Panc1 (cell line): ENCODE results near the gene BACE2. TPM values are rescaled to one million over a fixed set of nuclear protein-coding genes. Genes with fewer than 3 reads are reported as not detected.

ENCODE experiments used
- ATAC-seq: fragments of 200-7000 bp; cut with Tn5 transposase; 2 replicates; pipeline ENCODE4 v1.9.1; 2020; ENCODE audit warnings: mild to moderate bottlenecking, moderate library complexity
- Bru-seq: library from RNA; stranded (reverse); fragments of 400-500 nt; gene quantifications from one replicate; lab custom pipeline; 2021; lab: Mats Ljungman, UMichigan
- BruChase-seq, 2 experiments: library from RNA; stranded (reverse); fragments of 400-500 nt; gene quantifications; one replicate each; lab custom pipeline; 2021; lab: Mats Ljungman, UMichigan
- BruUV-seq: library from RNA; stranded (reverse); fragments of 400-500 nt; replicated peaks from 2 replicates; lab custom pipeline; 2021; lab: Mats Ljungman, UMichigan
- CTCF ChIA-PET: fragments of 300-600 bp; sonication (Branson Sonifier 250); formaldehyde crosslinking; loops from one replicate; lab custom pipeline; 2022; ENCODE audit warnings: antibody characterized with exemption; lab: Charles Lee
- POLR2A ChIA-PET: fragments of 300-600 bp; sonication (Branson Sonifier 250); formaldehyde crosslinking; loops from one replicate; lab custom pipeline; 2022; ENCODE audit warnings: antibody characterized with exemption; lab: Charles Lee
- DNase-seq: peaks from one replicate; pipeline ENCODE4 v3.0.0-alpha.2; 2010; ENCODE audit warnings: low read depth, low spot score
- H3K27ac ChIP-seq: 2 replicates; pipeline ENCODE4 v1.5.1; 2011; ENCODE audit warnings: mild to moderate bottlenecking, low read length, inconsistent platforms
- H3K27me3 ChIP-seq: fragments of 200-500 bp; sonication (Bioruptor generic); 2 replicates; pipeline ENCODE4 v1.6.0; 2014; ENCODE audit warnings: low read length, inconsistent platforms; ENCODE audit not compliant: control insufficient read depth, insufficient read depth
- H3K36me3 ChIP-seq: fragments of 200-500 bp; sonication (Bioruptor generic); 2 replicates; pipeline ENCODE4 v1.5.1; 2014; ENCODE audit warnings: inconsistent platforms, mild to moderate bottlenecking, low read length, moderate library complexity; ENCODE audit not compliant: control insufficient read depth, insufficient read depth
- H3K4me1 ChIP-seq: 2 replicates; pipeline ENCODE4 v1.5.1; 2011; ENCODE audit warnings: inconsistent platforms, mild to moderate bottlenecking, low read length, moderate library complexity; ENCODE audit not compliant: control insufficient read depth, insufficient read depth
- H3K4me3 ChIP-seq, 2 experiments: 2 replicates each; pipeline ENCODE4 v1.5.1; 2011 to 2012; ENCODE audit warnings: low read depth in 2 of 2, low read length in 2 of 2, mild to moderate bottlenecking in 2 of 2, inconsistent platforms in 1 of 2, moderate library complexity in 1 of 2
- H3K9me3 ChIP-seq: fragments of 200-500 bp; sonication (Bioruptor generic); 2 replicates; pipeline ENCODE4 v1.5.1; 2014; ENCODE audit warnings: low read depth, mild to moderate bottlenecking, inconsistent platforms, low read length, moderate library complexity; ENCODE audit not compliant: control insufficient read depth, insufficient read depth
- POLR2AphosphoS5 ChIP-seq: IDR thresholded peaks from 2 replicates; pipeline ENCODE4 v1.6.1; 2012; ENCODE audit warnings: mild to moderate bottlenecking, low read depth, low read length, moderate library complexity
- SIN3A ChIP-seq: IDR thresholded peaks from 2 replicates; pipeline ENCODE4 v1.6.1; 2012; ENCODE audit warnings: low read depth, mild to moderate bottlenecking, low read length, moderate library complexity, borderline replicate concordance; ENCODE audit not compliant: insufficient read depth
- TCF7L2 ChIP-seq: IDR thresholded peaks from 2 replicates; pipeline ENCODE4 v1.6.1; 2011; ENCODE audit warnings: mild to moderate bottlenecking, low read depth, low read length, inconsistent platforms
- in situ Hi-C: cut with HindIII; loops from 2 replicates; pipeline ENCODE4 v1.10.0; 2016; ENCODE audit warnings: low sequenced_read_pairs, low pct_unique_long_range_greater_than_20kb
- intact Hi-C: fragments of 100-400 bp; cut with micrococcal nuclease; formaldehyde crosslinking; loops from one replicate; pipeline ENCODE4 v1.10.0; 2022; ENCODE audit not compliant: unreplicated experiment
- long read RNA-seq: library from polyadenylated mRNA; unstranded; transcript quantifications from one replicate; pipeline ENCODE4 v2.0.0, GENCODE V29; 2021; ENCODE audit not compliant: unreplicated experiment
- polyA plus RNA-seq: library from polyadenylated mRNA; unstranded; fragments of >200 nt; gene quantifications from one replicate; pipeline ENCODE4 v1.2.1, GENCODE V29; 2012; ENCODE audit warnings: missing spikeins; ENCODE audit not compliant: insufficient read length
- total RNA-seq: library from RNA; stranded (reverse); gene quantifications from one replicate; pipeline ENCODE4 v1.2.1, GENCODE V29; 2021; ENCODE audit not compliant: unreplicated experiment
- TF ChIP-seq, protein P1 (sequence below): fragments of 450-650 bp; IDR thresholded peaks from 2 replicates; pipeline ENCODE4 v1.5.1; 2017; ENCODE audit warnings: mild to moderate bottlenecking
- TF ChIP-seq, protein P2 (sequence below), 2 experiments: IDR thresholded peaks; 2 replicates each; pipeline ENCODE4 v1.6.1; 2011 to 2012; ENCODE audit warnings: low read depth in 2 of 2, control low read depth in 1 of 2, low read length in 1 of 2, mild to moderate bottlenecking in 1 of 2, moderate library complexity in 1 of 2; ENCODE audit not compliant: insufficient read depth in 1 of 2

BACE2 gene
- 16.3 TPM for total RNA-seq
- 17.8 TPM for polyA plus RNA-seq
- Bru-seq, nascent RNA: percentile 54 among the genes with signal in this experiment
- BruChase-seq, experiment 1, labeled RNA remaining after a 2-hour chase: percentile 60 among the genes with signal in this experiment
- percentile 60 among the genes with signal in this experiment for BruChase-seq, experiment 2, labeled RNA remaining after a 6-hour chase
- long read RNA-seq, transcript BACE2-202 (9 exons, 2,993 nt): major isoform, 29 of 49 reads
- long read RNA-seq, partial matches to known transcripts: 6 of 49 reads
- long read RNA-seq, other reads (novel, unspliced or antisense): 14 of 49 reads

DNA sequence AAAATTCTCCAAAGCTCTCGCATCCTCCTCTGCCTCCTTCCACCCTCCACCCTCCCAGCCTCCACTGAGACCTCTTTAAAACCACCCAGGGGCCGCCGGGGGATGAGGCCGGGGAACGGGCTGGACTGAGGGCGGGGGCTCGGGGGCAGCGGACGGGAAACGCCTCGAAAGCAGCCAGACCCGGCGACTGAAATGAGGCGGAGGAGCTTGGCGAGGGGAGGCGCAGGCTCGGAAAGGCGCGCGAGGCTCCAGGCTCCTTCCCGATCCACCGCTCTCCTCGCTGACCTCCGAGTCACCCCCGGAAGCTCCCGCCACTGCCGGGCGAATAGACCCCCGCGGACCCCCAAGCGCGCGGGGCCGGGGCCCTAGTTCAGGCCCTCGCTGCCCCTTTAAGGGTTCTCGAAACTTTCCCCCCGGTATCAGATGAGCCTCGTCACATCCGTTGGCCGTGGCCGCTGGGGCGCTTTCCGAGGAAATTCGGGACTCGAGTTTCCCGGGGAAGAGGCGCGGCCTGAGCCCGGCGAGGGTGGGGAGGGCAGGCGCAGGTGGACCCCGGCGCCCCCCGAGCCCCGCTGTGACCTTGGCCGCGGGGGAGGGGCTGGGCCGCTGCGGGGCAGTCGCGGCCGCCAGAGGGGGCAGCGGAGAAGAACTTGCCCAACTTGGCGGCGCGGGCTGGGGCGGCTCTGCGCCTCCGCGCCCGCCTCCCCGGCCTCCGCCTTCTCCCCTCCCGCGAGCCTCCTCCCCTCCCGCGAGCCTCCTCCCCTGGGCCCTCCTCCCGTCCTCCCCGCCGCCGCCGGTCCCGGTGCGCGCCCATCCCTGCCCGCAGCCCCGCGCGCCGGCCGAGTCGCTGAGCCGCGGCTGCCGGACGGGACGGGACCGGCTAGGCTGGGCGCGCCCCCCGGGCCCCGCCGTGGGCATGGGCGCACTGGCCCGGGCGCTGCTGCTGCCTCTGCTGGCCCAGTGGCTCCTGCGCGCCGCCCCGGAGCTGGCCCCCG is at the start of gene BACE2:
Gene BACE2 (plus strand): TSS at position 813 of the 995 bp plus-strand sequence. CDS start 104 bp downstream, at position 917.
- peak within 1 kb of the TSS; percentile 54; the same call in 1 of the 2 replicates for H3K27ac ChIP-seq
- POLR2A ChIA-PET: no interaction called here
- peak within 1 kb of the TSS; percentile 54 to 59 for H3K4me3 ChIP-seq
- H3K27me3 ChIP-seq: no peaks in the 10 kb centered on the region
- no peak for DNase-seq
- ATAC-seq: peak; percentile 95
- H3K36me3 ChIP-seq: no peaks in the 10 kb centered on the region
- no TSS peak for BruUV-seq
- H3K4me1 ChIP-seq: peaks cover 6% of the 10 kb centered on the region
- no peaks in the 10 kb centered on the region for H3K9me3 ChIP-seq
- CTCF ChIA-PET: interaction anchor here (0.6 kb wide), 1 partner anchor 601 kb away, joined by 3 read pairs; no protein-coding TSS in a partner anchor
- in situ Hi-C loops: no loop called here
- intact Hi-C loops: no loop called here
- no peak for TF ChIP-seq POLR2AphosphoS5
- TF ChIP-seq, protein P1, sequence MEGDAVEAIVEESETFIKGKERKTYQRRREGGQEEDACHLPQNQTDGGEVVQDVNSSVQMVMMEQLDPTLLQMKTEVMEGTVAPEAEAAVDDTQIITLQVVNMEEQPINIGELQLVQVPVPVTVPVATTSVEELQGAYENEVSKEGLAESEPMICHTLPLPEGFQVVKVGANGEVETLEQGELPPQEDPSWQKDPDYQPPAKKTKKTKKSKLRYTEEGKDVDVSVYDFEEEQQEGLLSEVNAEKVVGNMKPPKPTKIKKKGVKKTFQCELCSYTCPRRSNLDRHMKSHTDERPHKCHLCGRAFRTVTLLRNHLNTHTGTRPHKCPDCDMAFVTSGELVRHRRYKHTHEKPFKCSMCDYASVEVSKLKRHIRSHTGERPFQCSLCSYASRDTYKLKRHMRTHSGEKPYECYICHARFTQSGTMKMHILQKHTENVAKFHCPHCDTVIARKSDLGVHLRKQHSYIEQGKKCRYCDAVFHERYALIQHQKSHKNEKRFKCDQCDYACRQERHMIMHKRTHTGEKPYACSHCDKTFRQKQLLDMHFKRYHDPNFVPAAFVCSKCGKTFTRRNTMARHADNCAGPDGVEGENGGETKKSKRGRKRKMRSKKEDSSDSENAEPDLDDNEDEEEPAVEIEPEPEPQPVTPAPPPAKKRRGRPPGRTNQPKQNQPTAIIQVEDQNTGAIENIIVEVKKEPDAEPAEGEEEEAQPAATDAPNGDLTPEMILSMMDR: peak; percentile 80

DNA sequence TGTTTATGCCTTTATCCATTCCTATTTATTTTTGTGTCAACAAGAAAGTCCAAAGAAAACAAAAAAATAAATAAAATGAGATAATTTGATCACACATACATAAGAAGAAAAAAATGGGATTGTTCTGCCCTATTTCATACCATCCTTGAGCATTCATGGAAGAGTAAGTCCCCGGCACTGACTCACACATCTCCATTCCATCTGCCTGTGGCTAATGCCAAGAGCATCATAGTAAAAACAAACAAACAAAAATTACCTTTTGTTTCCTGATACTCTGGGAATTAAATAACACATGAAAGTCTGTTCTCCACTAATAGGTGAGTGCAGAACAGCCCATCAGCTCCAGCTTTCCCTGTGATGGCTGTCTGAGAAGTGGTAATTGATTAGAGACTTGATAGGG is 48.1 kb upstream of the BACE2 start:
- Histone ChIP-seq H3K9me3 (no peaks in the 10 kb centered on the region), H3K27me3 (peaks cover 5% of the 10 kb centered on the region), H3K4me1 (no peaks in the 10 kb centered on the region), H3K4me3 (no peak overlapping the region), H3K27ac (no peak overlapping the region), H3K36me3 (no peaks in the 10 kb centered on the region)
- ChIA-PET POLR2A (no interaction called here), CTCF (no interaction called here)
- TF ChIP-seq, protein P1: no peak
- TF ChIP-seq SIN3A: no peak
- BruUV-seq: no TSS peak
- ATAC-seq (no peak), DNase-seq (no peak)
- in situ Hi-C loops (no loop called here), intact Hi-C loops (loop anchor here (10.0 kb wide), 1 partner anchor 155 kb away; no protein-coding TSS in a partner anchor)

DNA sequence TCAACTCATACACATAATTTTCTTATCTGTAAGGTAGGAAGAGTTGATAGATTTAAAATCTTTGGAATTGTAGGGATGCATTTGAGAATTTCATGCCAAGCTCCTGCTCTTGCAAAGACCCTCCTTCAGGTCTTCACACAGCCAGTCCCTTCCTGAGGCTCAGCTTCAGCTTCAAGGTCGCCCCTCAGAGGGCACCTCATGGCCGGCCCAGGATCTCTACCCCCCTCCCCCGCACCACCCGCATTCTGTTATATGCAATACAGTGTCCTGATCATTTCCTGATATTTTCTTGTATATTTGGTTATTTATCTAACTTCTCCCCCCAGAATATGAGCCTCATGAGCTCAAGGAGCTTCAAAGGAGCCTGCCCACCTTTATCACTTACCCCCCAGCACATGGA is 47.0 kb upstream of the BACE2 start:
- Histone ChIP-seq H3K9me3 (no peaks in the 10 kb centered on the region), H3K4me3 (no peak overlapping the region), H3K27me3 (peaks cover 5% of the 10 kb centered on the region), H3K36me3 (no peaks in the 10 kb centered on the region), H3K27ac (no peak overlapping the region), H3K4me1 (no peaks in the 10 kb centered on the region)
- TF ChIP-seq, protein P2, sequence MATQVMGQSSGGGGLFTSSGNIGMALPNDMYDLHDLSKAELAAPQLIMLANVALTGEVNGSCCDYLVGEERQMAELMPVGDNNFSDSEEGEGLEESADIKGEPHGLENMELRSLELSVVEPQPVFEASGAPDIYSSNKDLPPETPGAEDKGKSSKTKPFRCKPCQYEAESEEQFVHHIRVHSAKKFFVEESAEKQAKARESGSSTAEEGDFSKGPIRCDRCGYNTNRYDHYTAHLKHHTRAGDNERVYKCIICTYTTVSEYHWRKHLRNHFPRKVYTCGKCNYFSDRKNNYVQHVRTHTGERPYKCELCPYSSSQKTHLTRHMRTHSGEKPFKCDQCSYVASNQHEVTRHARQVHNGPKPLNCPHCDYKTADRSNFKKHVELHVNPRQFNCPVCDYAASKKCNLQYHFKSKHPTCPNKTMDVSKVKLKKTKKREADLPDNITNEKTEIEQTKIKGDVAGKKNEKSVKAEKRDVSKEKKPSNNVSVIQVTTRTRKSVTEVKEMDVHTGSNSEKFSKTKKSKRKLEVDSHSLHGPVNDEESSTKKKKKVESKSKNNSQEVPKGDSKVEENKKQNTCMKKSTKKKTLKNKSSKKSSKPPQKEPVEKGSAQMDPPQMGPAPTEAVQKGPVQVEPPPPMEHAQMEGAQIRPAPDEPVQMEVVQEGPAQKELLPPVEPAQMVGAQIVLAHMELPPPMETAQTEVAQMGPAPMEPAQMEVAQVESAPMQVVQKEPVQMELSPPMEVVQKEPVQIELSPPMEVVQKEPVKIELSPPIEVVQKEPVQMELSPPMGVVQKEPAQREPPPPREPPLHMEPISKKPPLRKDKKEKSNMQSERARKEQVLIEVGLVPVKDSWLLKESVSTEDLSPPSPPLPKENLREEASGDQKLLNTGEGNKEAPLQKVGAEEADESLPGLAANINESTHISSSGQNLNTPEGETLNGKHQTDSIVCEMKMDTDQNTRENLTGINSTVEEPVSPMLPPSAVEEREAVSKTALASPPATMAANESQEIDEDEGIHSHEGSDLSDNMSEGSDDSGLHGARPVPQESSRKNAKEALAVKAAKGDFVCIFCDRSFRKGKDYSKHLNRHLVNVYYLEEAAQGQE (IDR thresholded peaks at IDR 0.05; ENCODE audit: insufficient read depth in 1 of 2, low read depth in 2 of 2, low read length in 1 of 2): no peak
- TF ChIP-seq, protein P1: no peak
- TF ChIP-seq SIN3A (no peak), TCF7L2 (no peak)
- DNase-seq (no peak), ATAC-seq (no peak)
- BruUV-seq: no TSS peak
- intact Hi-C loops: loop anchor here (10.0 kb wide), 1 partner anchor 154 kb away; no protein-coding TSS in a partner anchor
- in situ Hi-C loops: no loop called here
- ChIA-PET POLR2A (no interaction called here), CTCF (interaction anchor here (0.7 kb wide), 2 partner anchors 461 to 1515 kb away, joined by 3 read pairs; no protein-coding TSS in a partner anchor)
